Activated CD4-positive, alpha-beta T cell treated with anti-CD3 and anti-CD28 coated beads, Interleukin-2, Interleukin-4, amounts not matched to agents 100 ng/mL and 50 ng/mL, durations not matched to agents 16 hours and 8 hours (primary cell): ENCODE results near the gene EFS.

Experiments
- DNase-seq: peaks from one replicate; pipeline ENCODE4 v3.0.0-alpha.2; 2020; ENCODE audit warnings: low spot score

EFS gene

DNA sequence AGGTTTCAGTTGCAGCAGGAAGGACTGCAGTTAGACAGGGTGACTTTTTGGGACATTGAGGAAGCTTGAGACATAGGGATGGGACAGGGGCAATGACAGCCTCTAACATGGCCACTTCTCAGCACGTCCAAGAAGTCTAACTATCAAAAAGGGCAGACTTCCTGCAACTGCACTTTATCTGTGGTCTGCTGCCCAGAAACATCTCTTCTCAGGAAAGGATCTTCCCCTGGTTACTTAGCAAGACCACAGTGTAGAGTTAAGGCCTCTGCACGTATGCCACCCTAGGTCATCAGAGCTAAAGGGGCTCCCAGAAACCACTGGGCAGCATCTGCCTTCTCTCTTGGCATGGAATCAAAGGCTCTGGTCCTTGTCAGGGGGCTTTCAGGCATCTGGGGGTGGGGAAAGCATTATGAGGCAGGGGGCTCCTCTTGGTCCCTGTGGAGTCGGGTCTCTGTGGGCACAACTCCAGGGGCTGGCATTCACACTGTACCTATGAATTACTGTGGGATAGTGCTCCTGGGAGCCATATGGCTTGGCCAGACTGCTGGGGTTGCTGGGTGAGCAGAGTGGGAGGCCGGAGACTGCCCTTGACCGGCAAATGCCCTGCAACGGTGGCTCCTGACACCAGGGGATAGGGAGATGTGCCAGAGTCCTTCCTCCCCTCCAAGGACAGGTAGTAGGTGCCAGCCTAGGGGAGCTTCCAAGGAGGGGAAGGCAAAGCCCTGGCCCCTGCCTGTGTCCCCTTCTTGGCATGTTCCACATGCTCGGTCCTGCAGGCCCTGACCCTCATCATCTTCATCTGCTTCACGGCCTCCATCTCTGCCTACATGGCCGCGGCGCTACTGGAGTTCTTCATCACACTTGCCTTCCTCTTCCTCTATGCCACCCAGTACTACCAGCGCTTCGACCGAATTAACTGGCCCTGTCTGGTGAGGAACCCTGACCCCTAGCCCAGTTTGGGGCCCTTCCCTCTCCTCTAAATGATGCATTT, 12.9 kb upstream of the EFS start:
- DNase-seq: no peak

DNA sequence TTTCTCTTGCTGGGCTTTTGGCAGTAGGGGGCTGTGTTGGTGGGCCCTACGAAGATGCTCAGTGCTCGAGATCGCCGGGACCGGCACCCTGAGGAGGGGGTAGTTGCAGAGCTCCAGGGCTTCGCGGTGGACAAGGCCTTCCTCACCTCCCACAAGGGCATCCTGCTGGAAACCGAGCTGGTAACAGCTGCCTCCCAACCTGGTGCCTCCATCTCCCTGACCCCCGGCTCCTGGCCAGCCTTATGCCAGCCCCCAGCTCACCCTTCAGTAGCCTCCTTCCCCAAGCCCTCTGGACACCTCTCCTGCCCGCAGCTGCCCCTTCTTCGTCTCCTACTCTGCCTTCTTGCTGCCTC, 12.2 kb upstream of the EFS start:
- DNase-seq: no peak

DNA sequence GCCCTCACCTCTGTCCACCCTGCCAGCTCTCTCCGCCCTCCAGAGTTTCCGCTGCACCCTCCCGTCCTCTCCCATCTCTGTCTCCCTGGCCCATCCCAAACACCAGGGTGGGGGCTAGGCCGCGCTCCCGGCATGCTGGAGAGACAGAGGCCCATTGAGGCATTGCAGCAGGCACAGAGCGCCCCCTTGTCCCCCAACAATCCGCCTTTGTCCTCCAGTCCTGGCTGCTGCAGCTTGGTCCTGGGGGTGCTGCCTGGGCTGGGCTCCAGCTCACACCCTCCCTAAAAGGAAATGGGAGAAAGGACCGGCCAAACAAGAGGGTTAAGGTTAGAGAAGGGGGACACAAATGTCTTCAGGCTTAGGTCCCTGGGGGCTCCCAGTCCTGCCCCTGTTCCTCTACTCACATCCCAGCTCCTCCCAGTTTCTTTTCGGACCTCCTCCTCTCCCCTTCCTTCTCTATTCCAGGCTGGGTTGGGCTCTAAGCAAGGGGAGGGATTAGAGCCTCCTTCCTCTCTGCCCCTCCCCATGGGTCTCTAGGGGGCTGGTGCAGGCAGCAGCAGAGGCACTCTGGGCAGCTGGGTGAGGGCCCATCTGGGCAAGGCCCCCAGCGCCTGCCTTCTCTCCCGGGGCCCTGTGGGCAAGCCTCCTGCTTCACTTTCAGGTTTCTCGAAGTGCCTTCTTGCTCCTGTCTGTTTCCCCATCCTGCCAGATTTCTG, 11.7 kb upstream of the EFS start, which contains the start of gene CMTM5:
TSS of gene CMTM5 (plus strand) at position 565 of the 716 bp plus-strand sequence. CDS start 206 bp downstream, outside the sequence.
- DNase-seq: no peak

DNA sequence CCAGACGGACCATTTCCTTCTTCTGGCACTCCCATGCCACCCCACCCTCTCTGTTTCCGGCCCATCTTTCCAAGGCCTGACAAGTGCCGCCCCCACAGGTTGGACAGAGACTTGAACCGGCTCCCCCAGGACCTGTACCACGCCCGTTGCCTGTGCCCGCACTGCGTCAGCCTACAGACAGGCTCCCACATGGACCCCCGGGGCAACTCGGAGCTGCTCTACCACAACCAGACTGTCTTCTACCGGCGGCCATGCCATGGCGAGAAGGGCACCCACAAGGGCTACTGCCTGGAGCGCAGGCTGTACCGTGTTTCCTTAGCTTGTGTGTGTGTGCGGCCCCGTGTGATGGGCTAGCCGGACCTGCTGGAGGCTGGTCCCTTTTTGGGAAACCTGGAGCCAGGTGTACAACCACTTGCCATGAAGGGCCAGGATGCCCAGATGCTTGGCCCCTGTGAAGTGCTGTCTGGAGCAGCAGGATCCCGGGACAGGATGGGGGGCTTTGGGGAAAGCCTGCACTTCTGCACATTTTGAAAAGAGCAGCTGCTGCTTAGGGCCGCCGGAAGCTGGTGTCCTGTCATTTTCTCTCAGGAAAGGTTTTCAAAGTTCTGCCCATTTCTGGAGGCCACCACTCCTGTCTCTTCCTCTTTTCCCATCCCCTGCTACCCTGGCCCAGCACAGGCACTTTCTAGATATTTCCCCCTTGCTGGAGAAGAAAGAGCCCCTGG, 10.7 kb upstream of the EFS start:
- DNase-seq: no peak

DNA sequence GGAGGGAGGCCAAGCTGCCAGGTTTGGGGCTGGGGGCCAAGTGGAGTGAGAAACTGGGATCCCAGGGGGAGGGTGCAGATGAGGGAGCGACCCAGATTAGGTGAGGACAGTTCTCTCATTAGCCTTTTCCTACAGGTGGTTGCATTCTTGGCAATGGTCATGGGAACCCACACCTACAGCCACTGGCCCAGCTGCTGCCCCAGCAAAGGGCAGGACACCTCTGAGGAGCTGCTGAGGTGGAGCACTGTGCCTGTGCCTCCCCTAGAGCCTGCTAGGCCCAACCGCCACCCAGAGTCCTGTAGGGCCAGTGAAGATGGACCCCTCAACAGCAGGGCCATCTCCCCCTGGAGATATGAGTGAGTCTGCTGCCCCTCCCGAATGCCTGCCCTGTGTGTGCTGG, 8.1 kb upstream of the EFS start:
- no peak for DNase-seq

DNA sequence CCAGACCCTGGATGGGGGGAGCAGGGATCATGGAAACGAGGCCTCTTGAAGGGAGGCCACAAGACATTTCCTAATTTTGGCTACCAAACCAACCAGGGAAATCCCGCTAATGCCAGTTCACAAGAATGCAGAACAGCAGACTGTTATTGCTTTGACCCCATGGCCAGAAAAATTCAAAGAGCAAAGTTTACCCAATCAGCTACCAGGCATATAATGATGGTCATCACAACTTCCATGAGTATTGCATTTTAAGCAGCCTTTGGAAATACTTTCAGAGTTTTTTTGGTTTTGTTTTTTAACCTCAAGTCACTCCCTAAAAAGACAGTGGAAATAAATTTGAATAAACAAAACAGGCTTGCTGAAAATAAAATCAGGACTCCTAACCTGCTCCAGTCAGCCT, 7.5 kb upstream of the EFS start, which contains the start of gene IL25:
TSS of gene IL25 (plus strand) at position 301 of the 400 bp plus-strand sequence.
- DNase-seq: no peak

DNA sequence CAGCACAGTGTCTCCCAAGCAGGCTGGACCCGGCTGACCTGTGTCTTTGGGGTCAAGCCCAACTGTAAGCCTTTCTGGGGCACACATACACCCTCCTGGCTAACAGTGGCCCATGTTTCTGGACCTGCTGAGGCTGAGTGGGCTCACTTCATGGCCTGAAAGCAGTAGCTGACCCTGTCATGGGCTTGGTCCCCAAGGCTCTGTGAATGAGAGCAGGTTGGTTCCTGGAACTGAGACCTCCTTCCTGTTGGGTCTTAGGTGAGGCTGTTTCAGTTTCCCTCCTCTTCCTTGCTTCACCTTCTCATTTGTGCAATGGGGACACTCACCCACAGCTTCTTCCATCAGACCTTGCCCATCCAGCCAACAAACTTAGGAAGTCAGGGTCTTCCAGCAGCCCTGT, 6.9 kb upstream of the EFS start:
- DNase-seq: no peak

DNA sequence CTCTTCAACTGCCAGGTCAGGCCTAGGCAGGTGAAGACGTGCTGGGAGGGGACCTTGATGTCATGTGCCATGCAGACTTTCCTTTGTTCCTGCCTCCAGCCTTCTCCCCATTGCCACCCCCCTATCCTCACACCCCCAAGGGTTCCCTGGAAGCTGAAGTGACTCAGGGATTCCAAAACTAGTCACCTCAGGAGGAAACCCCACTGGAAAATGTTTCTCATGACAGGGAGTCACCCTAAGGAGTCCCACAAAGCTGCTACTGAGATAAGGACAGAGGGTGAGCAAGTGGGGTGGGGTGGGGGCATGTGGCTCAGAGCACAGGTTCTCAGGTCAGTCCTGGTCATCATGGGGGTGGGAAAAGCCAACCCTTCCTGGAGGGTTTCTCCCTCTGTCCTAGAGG, 5.2 kb upstream of the EFS start:
- no peak for DNase-seq

DNA sequence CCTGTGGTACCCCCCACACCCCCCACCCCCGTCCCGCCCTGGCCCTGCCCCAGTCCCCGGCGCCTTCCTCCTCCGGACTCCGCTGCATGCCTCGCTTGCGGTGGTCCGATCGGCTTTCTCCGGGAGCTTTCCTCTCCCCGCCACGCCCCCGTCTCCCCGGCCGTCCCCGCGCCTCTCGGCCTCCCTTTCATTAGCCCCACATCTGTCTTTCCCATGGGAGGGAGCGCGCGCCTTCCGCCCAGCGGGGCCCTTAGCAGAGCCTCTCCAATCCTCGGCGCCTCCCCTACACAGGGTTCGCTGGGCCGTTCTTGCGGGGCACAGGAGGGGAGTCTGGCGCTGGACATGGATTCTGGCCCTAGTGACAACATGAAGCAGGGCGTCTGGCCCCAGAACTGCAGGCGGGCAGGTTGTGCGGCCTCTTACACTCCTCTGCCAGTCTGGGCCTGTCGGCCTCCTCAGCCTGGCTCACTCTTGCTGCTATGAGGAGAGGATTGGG, 1.5 kb upstream of the EFS start:
- DNase-seq: no peak

DNA sequence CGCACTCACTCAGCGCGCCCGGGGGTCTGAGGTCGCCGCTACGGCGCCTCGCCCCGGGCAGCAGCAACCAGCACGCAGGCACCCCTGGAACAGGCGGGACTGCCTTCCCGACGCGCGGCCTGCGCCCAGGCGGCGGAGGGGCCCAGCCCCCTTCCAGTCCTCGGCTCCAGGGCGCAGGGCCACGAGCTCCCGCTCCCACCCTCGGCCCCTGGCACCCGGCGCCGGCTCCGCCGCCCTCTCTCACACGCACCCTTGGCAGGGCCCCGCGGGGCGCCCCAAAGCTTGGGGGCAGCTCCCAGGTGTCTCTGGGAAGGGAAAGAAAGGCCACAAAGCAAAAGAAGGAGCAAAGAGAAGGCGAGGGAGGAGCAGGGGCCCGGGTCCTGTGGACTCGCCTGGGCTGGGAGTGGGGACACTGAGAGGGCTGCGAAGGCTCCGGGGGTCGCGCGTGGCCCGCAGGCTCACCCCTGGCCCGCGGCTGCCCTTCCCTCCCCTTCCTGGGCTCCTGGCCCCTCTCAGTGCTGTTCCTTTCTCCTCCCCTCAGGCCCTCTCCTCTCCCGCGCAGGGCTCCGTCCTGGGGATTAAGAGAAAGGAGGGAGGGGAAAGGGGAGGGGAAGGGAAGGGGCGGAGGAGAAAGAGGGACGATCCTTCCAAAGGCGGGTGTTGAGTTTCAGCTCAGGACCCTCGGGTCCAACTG, 907 bp upstream of the EFS start:
- DNase-seq: no peak

DNA sequence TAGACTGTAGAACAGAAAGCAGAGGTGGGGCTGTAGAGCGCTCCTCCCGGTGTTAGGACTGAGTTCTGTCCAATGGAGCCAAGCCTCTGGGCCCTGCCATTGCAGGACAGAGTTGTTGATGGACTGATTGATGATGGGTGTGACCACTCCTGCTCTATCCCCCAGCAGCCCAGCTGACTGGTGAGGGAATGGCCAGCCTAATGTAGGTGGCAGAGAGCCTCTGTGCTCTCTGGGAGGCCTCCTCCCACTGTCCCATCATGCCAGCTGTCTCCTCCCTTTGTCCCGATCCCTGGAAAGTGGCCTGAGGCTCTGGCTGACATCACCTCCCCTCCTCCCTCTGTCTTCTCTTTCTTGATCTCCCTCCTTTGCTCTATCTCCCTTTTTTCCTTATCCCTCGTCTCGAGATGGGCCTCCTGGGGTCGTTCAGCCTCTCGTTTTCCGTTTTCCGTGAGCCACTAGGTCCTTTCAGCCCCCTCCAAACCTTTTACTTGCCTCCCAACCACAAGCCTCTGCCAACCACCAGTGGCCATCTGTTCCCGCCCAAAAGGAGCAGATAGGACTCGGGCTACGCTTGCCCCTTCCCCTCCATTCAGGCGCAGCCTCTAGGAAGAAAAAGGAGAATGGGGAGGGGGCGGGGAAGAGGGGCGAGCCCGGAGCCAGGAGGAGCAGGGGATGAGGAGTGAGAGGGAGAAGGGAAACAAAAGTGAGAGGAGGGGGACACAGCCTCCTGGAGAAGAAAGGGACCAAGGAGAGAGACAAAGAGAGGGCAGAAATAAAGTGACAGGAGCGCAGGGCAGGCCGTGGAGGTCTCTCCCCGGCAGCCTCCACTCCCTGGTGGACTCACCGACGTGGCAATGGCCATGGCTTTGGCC, 572 bp downstream of the EFS start:
- DNase-seq: no peak

DNA sequence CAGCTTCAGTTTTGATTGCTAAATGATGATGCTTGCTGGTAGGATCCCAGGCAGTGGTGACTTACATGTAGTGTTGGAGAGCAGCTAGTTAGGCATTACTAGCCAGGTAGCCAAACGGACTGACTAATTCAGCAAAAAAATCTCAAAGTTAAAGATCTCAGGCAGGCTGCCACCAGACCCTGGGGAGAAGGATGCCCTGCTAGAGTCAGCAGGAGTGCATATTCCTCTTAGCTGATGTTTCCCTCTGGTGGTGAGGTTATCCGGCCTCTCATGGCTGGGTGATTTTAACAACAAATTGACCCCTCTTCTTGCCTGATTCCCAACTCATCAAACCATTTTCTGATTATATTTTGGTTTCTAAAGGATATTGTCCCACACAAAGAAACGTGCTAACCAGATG, 2.8 kb downstream of the EFS start:
- DNase-seq: no peak

DNA sequence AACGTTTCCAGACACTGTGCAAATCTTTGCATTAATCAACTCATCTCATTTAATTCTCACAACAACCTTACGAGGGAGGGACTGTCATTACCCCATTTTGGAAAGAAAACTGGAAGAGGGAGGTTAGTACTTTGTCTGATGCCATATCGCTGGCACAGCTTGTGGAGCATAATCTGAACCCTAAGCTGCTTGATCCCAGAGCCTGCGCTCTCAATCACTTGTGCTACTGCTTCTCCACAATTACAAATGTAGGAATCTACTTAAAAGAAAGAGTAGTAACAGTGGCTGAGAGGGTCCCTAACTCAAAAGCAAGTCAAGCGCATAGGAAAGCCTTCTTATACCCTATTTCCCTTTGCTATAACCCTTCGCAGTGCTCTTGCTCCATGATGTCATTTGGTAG, 3.2 kb downstream of the EFS start:
- no peak for DNase-seq

DNA sequence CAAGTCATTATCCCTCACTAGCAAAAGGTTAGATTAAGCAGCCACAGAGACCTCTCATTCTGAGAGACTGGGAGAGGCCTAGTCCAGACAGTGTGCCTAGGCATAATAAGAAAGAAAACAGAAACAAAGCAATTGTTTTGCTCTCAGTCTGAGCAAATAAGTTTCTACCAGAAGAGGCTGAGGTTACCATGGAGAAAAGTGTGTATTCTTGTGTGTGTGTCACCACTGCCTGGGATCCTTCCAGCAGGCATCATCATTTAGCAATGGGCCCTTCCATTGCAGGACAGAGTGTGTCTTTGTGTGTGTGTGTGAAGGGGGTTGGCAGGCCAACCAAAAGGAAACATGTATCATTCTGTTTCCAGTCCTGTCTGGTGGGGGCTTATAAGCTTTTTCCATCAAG, 3.7 kb downstream of the EFS start:
- peak; percentile 47 for DNase-seq

DNA sequence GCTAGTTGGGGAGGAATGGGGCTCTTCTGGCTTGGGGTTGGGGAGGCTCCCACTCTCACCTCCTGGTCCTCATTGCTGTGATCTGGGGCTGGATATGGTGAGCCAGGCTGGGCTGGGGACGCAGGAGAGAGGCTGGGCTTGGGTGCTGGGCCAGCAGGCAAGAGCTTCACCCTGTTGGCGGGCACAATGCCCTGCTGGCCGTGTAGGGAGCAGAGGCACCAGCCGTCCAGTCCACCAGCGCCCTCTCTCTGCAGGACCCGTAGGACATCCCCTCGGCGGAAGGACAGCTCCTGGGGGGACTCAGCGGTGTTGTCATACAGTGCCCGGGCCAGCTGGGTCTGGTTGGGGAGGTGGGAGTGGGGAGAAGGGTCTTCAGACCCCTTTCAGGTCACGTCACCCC, 4.5 kb downstream of the EFS start:
- no peak for DNase-seq

DNA sequence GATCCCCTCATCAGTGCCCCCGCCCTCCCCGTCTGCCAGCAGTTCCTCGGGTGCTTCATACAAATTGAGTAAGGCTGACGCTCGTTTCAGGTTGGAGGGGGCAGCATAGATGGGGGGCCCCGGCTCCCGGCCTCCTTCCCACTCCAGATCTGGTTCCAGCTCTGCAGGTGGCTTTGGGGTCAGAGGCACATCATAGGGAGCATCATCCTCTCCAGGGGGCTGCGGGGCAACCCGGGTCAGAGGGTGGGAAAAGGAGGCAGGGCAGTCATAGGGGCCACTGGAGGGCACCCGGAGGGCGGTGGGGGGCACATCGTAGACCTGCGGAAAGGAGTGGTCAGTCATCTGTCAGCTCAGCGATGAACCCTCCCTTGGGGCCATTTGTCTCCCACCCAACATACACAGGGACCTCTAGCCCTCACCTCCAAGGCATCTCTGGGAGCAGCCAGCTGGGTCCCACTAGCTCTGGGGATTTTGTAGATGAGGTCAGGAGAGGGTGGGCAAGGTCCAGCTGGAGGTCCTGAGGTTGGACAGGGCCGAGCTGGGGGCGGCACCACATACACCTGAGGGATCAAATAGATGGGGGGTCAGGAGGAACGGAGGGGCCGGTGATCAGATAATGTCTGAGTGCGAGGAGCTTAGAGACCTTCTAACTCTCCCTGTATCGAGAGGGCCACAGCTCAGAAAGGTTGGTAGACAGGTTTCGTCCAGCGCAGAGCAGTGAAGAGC, 5.1 kb downstream of the EFS start:
- no peak for DNase-seq

DNA sequence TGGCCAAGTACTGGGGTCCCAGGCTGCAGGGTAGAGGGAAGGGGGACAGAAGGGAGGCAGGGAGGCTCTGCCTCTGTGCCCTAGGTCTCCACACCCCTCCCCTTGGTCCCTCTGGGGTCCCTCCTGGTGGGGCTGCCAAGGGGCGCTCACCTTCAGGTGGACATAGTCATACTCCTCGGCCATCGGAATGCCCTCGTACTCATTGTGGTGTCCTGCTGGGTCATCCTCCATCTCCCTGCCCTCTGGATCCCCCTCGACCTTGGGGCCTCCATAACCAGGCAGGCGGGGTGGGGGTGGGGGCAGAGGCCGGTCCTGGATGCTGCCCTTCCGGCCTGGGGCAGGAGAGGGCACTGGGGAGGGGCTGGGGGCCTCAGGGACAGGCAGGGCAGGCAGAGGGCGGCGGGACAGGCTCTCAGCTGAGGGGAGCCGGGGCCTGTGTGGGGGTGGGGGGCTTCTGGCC, 5.8 kb downstream of the EFS start:
- no peak for DNase-seq

DNA sequence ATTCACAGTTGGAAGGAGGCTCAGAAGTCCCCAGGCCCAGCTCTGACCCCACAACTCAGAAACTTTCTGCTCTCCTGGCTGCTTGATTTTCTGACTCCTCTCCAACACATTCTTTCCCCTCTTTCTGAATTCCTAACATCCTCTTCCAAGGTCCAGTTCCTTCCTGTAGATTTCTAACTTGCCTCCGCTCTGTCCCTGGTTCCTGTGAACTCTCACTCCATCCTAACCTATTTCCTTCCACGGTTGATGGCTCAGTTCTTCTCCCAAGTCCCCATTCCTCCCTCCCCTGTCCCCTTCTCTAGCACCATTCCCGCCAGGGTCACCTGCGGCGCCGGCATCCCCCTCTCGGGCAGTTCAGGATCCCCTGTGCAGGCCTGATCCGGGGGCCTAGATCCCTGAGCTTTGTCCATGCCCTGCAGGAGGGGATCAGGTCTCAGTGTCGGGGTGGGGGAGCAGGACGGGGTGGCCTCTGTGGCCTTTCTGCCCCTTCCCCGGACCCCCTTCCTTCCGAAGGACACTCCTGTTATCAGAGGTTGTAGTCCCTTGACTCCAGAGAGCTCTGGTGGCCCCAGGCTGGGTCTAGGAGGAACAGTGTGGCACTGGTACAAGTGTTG, 6.3 kb downstream of the EFS start:
- DNase-seq: no peak

DNA sequence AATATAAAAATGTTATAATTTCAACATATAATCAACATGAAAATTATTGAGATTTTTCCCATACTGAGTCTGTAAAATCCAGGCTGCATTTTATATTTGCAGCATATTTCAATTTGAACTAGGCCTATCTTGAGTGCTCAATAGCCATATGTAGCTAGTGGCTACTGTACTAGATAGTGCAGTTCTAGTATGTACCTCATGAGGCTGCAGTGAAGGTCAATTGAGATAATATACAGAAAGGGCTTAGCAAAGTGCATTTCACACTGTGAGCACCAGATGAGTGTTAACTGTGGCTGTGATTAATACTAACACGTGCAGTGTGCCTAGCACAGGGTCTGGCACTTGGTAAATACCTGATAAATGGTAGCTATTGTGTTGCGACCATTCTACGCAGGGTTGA, 6.9 kb downstream of the EFS start:
- DNase-seq: no peak

DNA sequence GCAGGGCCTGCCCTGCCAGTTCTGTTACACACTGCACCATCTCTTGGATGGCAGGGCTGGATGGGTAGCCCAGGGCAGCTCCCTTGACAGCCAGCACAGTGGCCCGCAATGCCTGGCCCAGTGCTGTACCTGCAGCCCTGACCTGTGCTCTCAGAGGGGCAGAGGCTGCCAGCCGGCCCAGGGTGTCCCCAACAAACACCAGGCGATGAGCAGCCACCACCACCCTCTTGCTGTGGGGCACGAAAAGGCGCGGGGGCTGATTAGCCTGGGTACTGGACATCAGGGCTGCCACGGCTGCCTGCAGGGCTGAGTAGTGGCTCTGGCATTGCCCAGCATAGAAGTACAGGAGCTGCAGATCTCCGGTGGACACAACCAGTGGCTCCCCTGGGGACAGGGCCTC, 7.7 kb downstream of the EFS start:
- no peak for DNase-seq
